Right atrium auricular region (tissue), 2 donors: Measurements from ENCODE around the gene NEDD8. TPM values are rescaled to one million over a fixed set of nuclear protein-coding genes. Genes with fewer than 3 reads are reported as not detected.

Source experiments
- DNase-seq: peaks from one replicate; pipeline ENCODE4 v3.0.0-alpha.2; 2019; ENCODE audit warnings: low spot score
- H3K27ac ChIP-seq, 2 donors: fragments of 200-600 bp; sonication (generic); 1 replicate in 1 of 2; 2 replicates in 1 of 2; pipeline ENCODE4 v1.5.1; 2016 to 2019
- H3K27me3 ChIP-seq, 2 donors: fragments of 200-600 bp; sonication (generic); one replicate each; pipeline versions ENCODE4 v1.5.1 to v1.6.0; 2017 to 2019
- H3K36me3 ChIP-seq: fragments of 200-600 bp; sonication (generic); one replicate; pipeline ENCODE4 v1.5.1; 2016
- H3K4me1 ChIP-seq, 2 donors: fragments of 200-600 bp; sonication (generic); one replicate each; pipeline versions ENCODE4 v1.5.1 to v1.6.0; 2017 to 2019
- H3K4me3 ChIP-seq, 2 donors: fragments of 200-600 bp; sonication (generic); 1 replicate in 1 of 2; 2 replicates in 1 of 2; pipeline ENCODE4 v1.5.1; 2017 to 2019; ENCODE audit warnings: mild to moderate bottlenecking in 1 of 2, moderate library complexity in 1 of 2
- H3K9me3 ChIP-seq, 2 donors: fragments of 200-600 bp; sonication (generic); one replicate each; pipeline ENCODE4 v1.5.1; 2019
- total RNA-seq, 2 donors: library from RNA; depleted of rRNA; stranded (reverse); fragments of >200 nt; gene quantifications; one replicate each; pipeline ENCODE4 v1.1.0, GENCODE V29; 2016
- TF ChIP-seq, protein P1 (sequence below), 2 donors: fragments of 200-600 bp; sonication (generic); IDR thresholded peaks; one replicate each; pipeline ENCODE4 v1.5.1; 2019; ENCODE audit warnings: antibody characterized with exemption in 2 of 2

NEDD8 gene
- total RNA-seq, 2 donors from 2014 or later = 184 to 206 TPM

DNA sequence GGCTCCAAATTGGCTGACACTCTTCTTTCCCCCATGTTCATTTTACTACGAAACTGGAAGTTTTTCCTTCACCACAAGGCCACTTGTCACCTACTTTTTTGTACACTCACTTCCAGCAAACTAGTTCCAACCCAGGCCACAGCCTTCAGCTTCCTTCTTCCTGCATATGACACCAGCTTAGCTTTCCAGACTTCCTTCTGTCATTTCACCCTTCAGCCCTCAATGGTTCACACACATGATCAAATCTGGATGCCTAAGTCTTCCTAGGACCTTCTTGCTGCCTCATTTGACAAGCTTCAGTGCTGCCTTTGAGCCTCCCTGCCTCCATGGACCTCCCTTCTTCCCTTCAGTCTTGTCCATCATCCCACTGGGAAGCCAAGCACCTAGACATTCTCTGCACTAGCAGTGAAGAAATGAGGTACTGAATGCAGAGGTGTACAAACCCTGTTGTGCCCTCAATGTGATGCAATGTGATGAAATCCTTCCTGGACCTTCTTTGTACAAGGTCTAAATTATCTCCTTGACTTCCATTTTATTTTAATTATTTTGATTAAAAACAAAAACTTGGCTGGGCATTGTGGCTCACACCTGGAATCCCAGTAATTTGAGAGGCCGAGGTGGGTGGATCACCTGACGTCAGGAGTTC is 64.6 kb downstream of the NEDD8 start:
- Histone ChIP-seq H3K27me3 (no peaks in the 10 kb centered on the region), H3K36me3 (peaks cover 58% of the 10 kb centered on the region), H3K9me3 (no peaks in the 10 kb centered on the region), H3K4me3 (no peak overlapping the region), H3K4me1 (peaks cover 0 to 24% of the 10 kb centered on the region in 2 donors), H3K27ac (no peak overlapping the region)
- DNase-seq = no peak
- TF ChIP-seq, protein P1, sequence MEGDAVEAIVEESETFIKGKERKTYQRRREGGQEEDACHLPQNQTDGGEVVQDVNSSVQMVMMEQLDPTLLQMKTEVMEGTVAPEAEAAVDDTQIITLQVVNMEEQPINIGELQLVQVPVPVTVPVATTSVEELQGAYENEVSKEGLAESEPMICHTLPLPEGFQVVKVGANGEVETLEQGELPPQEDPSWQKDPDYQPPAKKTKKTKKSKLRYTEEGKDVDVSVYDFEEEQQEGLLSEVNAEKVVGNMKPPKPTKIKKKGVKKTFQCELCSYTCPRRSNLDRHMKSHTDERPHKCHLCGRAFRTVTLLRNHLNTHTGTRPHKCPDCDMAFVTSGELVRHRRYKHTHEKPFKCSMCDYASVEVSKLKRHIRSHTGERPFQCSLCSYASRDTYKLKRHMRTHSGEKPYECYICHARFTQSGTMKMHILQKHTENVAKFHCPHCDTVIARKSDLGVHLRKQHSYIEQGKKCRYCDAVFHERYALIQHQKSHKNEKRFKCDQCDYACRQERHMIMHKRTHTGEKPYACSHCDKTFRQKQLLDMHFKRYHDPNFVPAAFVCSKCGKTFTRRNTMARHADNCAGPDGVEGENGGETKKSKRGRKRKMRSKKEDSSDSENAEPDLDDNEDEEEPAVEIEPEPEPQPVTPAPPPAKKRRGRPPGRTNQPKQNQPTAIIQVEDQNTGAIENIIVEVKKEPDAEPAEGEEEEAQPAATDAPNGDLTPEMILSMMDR (IDR thresholded peaks at IDR 0.05) = no peak

Other genes starting within 250 kb of the NEDD8 start
- gene DHRS4L2, start 243.4 kb downstream of the NEDD8 start, total RNA-seq = 10 to 100 TPM; 10.6 to 17.6 TPM
- gene CARMIL3, start 180.4 kb downstream of the NEDD8 start, total RNA-seq = not detected
- gene CPNE6, start 160.8 kb downstream of the NEDD8 start, total RNA-seq = under 1 TPM in 1 of 2 donors, not detected in 1; 0.24 TPM
- 10 to 100 TPM in 1 of 2 donors, 1 to 10 TPM in 1; 1.8 to 10.7 TPM for gene PCK2, start 138.1 kb downstream of the NEDD8 start, total RNA-seq
- 10 to 100 TPM; 54.1 to 69.8 TPM for gene DCAF11, start 117.6 kb downstream of the NEDD8 start, total RNA-seq
- gene NRL, start 117.4 kb downstream of the NEDD8 start, total RNA-seq = 1 to 10 TPM; 2.5 to 5.0 TPM
- 100 to 1,000 TPM in 1 of 2 donors, 10 to 100 TPM in 1; 74.3 to 180 TPM for gene FITM1, start 101.7 kb downstream of the NEDD8 start, total RNA-seq
- gene PSME1, start 96.2 kb downstream of the NEDD8 start, total RNA-seq = 100 to 1,000 TPM in 1 of 2 donors, 10 to 100 TPM in 1; 72.9 to 112 TPM
- gene EMC9, start 90.8 kb downstream of the NEDD8 start, total RNA-seq = 10 to 100 TPM in 1 of 2 donors, 1 to 10 TPM in 1; 9.9 to 16.8 TPM
- gene PSME2, start 85.8 kb downstream of the NEDD8 start, total RNA-seq = 10 to 100 TPM; 23.1 to 40.6 TPM
- 10 to 100 TPM; 24.1 to 47.5 TPM for gene RNF31, start 84.9 kb downstream of the NEDD8 start, total RNA-seq
- 10 to 100 TPM; 29.2 to 33.1 TPM for gene IRF9, start 71.1 kb downstream of the NEDD8 start, total RNA-seq
- gene REC8, start 60.3 kb downstream of the NEDD8 start, total RNA-seq = 1 to 10 TPM; 3.8 to 5.6 TPM
- gene IPO4, start 43.6 kb downstream of the NEDD8 start, total RNA-seq = 10 to 100 TPM; 12.1 to 15.7 TPM
- 10 to 100 TPM; 23.5 to 42.7 TPM for gene TM9SF1, start 36.9 kb downstream of the NEDD8 start, total RNA-seq
- gene TSSK4, start 26.7 kb downstream of the NEDD8 start, total RNA-seq = not detected
- gene CHMP4A, start 18.9 kb downstream of the NEDD8 start, total RNA-seq = 10 to 100 TPM; 31.6 to 63.0 TPM
- 10 to 100 TPM; 15.5 to 19.7 TPM for gene MDP1, start 16.3 kb downstream of the NEDD8 start, total RNA-seq
- 10 to 100 TPM; 28.1 to 31.7 TPM for gene GMPR2, start 562 bp upstream of the NEDD8 start, total RNA-seq
- 10 to 100 TPM; 28.2 to 36.3 TPM for gene TINF2, start 10.3 kb upstream of the NEDD8 start, total RNA-seq
- gene TGM1, start 30.8 kb upstream of the NEDD8 start, total RNA-seq = 10 to 100 TPM; 11.9 to 36.9 TPM
- gene RABGGTA, start 39.2 kb upstream of the NEDD8 start, total RNA-seq = 10 to 100 TPM; 21.3 to 22.2 TPM
- gene DHRS1, start 67.4 kb upstream of the NEDD8 start, total RNA-seq = 10 to 100 TPM; 10.1 to 13.7 TPM
- gene NOP9, start 67.5 kb upstream of the NEDD8 start, total RNA-seq = 10 to 100 TPM; 13.9 to 15.5 TPM
- 1 to 10 TPM; 2.0 to 6.6 TPM for gene CIDEB, start 75.6 kb upstream of the NEDD8 start, total RNA-seq
- 1 to 10 TPM in 1 of 2 donors, under 1 TPM in 1; 0.98 to 1.4 TPM for gene LTB4R2, start 77.8 kb upstream of the NEDD8 start, total RNA-seq
- gene LTB4R, start 79.1 kb upstream of the NEDD8 start, total RNA-seq = 1 to 10 TPM; 1.9 to 3.0 TPM
- 10 to 100 TPM; 17.1 to 25.5 TPM for gene ADCY4, start 102.7 kb upstream of the NEDD8 start, total RNA-seq
- gene RIPK3, start 107.6 kb upstream of the NEDD8 start, total RNA-seq = 1 to 10 TPM; 1.9 to 3.8 TPM
- gene NFATC4, start 135.8 kb upstream of the NEDD8 start, total RNA-seq = 10 to 100 TPM; 12.5 to 13.4 TPM
- gene NYNRIN, start 166.6 kb upstream of the NEDD8 start, total RNA-seq = 10 to 100 TPM in 1 of 2 donors, 1 to 10 TPM in 1; 6.0 to 10.1 TPM
- 1 to 10 TPM in 1 of 2 donors, under 1 TPM in 1; 0.48 to 1.4 TPM for gene CBLN3, start 197.3 kb upstream of the NEDD8 start, total RNA-seq
- gene KHNYN, start 197.6 kb upstream of the NEDD8 start, total RNA-seq = 10 to 100 TPM; 16.3 to 23.0 TPM
- gene SDR39U1, start 210.4 kb upstream of the NEDD8 start, total RNA-seq = 10 to 100 TPM; 49.2 to 55.1 TPM